Stimulated activated CD8-positive, alpha-beta memory T cell treated with anti-CD3 and anti-CD28 coated beads, Interleukin-15, amount 100 ng/mL, for 4 hours (primary cell): ENCODE data around the gene LRG1.
A peak's percentile ranks its signal among the peaks of the same experiment; 100 is the strongest.

Experiments used
- DNase-seq, 2 donors: peaks; one replicate each; pipeline ENCODE4 v3.0.0-alpha.2; 2020; ENCODE audit warnings: low read depth in 2 of 2

LRG1 gene

GRCh38 chr19:4539693-4540581 lies at the start of gene LRG1:
Gene LRG1, minus strand, starts transcription at chr19:4540036. Its CDS starts 23 bp downstream, at chr19:4540013.
- DNase-seq: no peak

- DNase-seq: no peak
Observed at GRCh38 chr19:4588291-4588761, 48.5 kb upstream of the LRG1 start.

- no peak for DNase-seq
Observed at GRCh38 chr19:4587527-4587926, 47.7 kb upstream of the LRG1 start.

- no peak for DNase-seq
Observed at GRCh38 chr19:4586691-4587090, 46.9 kb upstream of the LRG1 start.

- DNase-seq: no peak
Observed at GRCh38 chr19:4586245-4586644, 46.4 kb upstream of the LRG1 start.

GRCh38 chr19:4585556-4585955 lies 45.7 kb upstream of the LRG1 start:
- no peak for DNase-seq

- DNase-seq: no peak
Observed at GRCh38 chr19:4584670-4585460, 45.0 kb upstream of the LRG1 start.

GRCh38 chr19:4583961-4584669 lies 44.3 kb upstream of the LRG1 start:
- no peak for DNase-seq

- DNase-seq: no peak
Observed at GRCh38 chr19:4582980-4583842, 43.4 kb upstream of the LRG1 start.

- no peak for DNase-seq
Observed at GRCh38 chr19:4581666-4582553, 42.1 kb upstream of the LRG1 start.

GRCh38 chr19:4580961-4581665 lies 41.3 kb upstream of the LRG1 start:
- DNase-seq: no peak

- no peak for DNase-seq
Observed at GRCh38 chr19:4580021-4580901, 40.4 kb upstream of the LRG1 start.

- DNase-seq: no peak
Observed at GRCh38 chr19:4579389-4579788, 39.6 kb upstream of the LRG1 start.

- DNase-seq: no peak
Observed at GRCh38 chr19:4578552-4579248, 38.9 kb upstream of the LRG1 start.

GRCh38 chr19:4577020-4577782 lies 37.4 kb upstream of the LRG1 start:
- DNase-seq: no peak

- peak; percentile 17 to 27 for DNase-seq
Observed at GRCh38 chr19:4576016-4576933, 36.4 kb upstream of the LRG1 start.
